Rectal smooth muscle tissue (tissue), 1 donor: Measurements from ENCODE around the gene LARP1.

Experiments
- H3K27ac ChIP-seq: one replicate; pipeline ENCODE4 v1.7.0; 2013; ENCODE audit warnings: low read depth, low read length, inconsistent platforms
- H3K27me3 ChIP-seq: one replicate; pipeline ENCODE4 v1.7.0; 2013; ENCODE audit warnings: low read length; ENCODE audit not compliant: control insufficient read depth, insufficient read depth
- H3K36me3 ChIP-seq: one replicate; pipeline ENCODE4 v1.7.0; 2013; ENCODE audit warnings: low read length; ENCODE audit not compliant: control insufficient read depth, insufficient read depth
- H3K4me1 ChIP-seq: one replicate; pipeline ENCODE4 v1.7.0; 2013; ENCODE audit warnings: low read length; ENCODE audit not compliant: control insufficient read depth, insufficient read depth
- H3K4me3 ChIP-seq: one replicate; pipeline ENCODE4 v1.7.0; 2013; ENCODE audit warnings: low read length
- H3K9ac ChIP-seq: one replicate; pipeline ENCODE4 v1.7.0; 2013; ENCODE audit warnings: low read length

Gene LARP1

DNA sequence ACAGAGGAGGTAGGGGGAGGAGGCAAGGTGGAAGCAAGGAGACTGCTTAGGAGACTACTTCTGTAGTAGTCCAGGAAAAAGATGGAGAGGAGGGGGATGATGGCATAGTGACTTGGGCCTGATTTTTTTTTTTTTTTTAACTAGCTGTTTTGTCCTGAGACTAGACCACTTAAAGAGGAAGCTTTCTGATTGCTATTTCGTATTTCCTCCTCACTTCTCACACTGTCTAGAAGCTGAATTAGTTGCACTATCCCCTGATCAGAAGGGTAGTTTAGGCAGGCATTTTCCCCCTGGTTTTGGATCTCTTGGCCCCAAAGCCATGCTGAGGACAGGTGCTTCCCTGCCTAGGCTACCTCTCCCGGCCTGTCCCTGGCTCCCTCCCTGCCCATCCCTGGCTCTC lies 14.9 kb downstream of the LARP1 start:
- Histone ChIP-seq H3K9ac (no peak overlapping the region), H3K36me3 (no peaks in the 10 kb centered on the region), H3K4me3 (no peak overlapping the region), H3K4me1 (peaks cover 7% of the 10 kb centered on the region), H3K27ac (no peak overlapping the region), H3K27me3 (no peaks in the 10 kb centered on the region)

DNA sequence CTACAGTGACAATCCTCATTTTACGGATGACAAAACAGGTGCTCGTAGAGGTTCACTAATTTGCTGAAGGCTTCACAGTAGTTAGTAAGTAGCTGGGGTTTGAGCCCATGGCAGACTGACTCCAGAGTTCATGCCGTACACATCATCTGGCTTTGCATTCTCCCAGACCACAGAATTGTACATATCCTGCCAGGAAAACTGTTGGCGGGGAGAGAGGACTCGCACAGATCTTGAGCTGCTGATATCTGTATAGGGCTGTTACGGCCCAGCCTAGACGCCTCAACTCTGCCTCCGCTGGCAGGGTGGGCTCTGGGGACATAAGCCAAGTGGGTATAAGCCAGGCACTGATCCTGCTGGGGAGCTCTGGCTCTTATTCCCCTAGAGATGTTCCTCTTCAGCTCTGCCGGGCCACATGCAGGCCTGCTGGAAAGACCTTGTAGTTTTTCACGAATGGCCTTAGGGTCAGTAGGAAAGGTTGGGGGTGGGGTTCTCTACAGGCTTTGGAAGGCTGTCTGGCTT lies 16.3 kb downstream of the LARP1 start:
- H3K27ac ChIP-seq: peak overlapping the region; percentile 57
- no peak overlapping the region for H3K4me3 ChIP-seq
- no peak overlapping the region for H3K9ac ChIP-seq
- H3K36me3 ChIP-seq: no peaks in the 10 kb centered on the region
- peaks cover 7% of the 10 kb centered on the region for H3K4me1 ChIP-seq
- H3K27me3 ChIP-seq: no peaks in the 10 kb centered on the region

DNA sequence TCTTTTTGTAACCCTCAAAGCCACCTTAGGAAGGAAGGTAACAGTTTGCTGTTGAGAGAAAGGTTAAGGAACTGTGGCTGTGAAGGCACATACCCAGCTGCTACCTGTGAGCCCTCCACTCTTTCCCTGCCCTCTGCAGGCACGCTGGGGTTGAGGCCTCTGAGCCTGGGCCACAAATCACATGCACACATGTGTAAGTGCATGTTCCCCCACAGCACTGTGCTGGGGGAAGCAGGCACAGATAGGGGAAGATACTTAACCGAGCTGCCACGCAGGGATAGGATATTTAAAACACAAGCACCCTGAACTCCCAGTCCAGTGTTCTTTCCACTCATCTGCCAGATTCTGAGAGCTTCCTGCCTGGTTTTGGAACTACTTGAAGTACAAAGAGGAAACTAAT lies 18.1 kb downstream of the LARP1 start:
- H3K27me3 ChIP-seq: no peaks in the 10 kb centered on the region
- peaks cover 5% of the 10 kb centered on the region for H3K4me1 ChIP-seq
- H3K36me3 ChIP-seq: no peaks in the 10 kb centered on the region
- no peak overlapping the region for H3K27ac ChIP-seq
- H3K9ac ChIP-seq: no peak overlapping the region
- H3K4me3 ChIP-seq: no peak overlapping the region

DNA sequence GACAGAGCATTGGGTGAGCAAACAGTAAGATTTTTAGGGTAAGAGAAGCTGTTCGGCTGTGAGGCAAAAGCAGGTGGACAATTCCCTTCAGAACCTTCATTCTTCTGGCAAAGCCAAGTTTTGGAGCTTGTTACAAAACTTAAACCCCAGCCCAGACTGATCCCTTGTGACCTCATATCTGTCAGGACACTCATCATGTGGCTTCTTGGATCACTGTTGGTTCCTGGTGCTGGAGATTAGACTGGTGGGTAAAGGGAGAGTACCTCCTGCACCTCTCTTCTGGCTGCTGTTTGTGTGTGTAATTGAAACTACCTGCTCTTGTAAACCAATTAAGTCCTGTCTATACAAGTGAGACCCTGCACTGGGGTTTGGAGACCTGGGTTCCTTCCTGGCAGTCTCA lies 21.0 kb downstream of the LARP1 start:
- Histone ChIP-seq H3K4me3 (no peak overlapping the region), H3K27ac (no peak overlapping the region), H3K9ac (no peak overlapping the region), H3K36me3 (no peaks in the 10 kb centered on the region), H3K4me1 (peaks cover 7% of the 10 kb centered on the region), H3K27me3 (no peaks in the 10 kb centered on the region)

DNA sequence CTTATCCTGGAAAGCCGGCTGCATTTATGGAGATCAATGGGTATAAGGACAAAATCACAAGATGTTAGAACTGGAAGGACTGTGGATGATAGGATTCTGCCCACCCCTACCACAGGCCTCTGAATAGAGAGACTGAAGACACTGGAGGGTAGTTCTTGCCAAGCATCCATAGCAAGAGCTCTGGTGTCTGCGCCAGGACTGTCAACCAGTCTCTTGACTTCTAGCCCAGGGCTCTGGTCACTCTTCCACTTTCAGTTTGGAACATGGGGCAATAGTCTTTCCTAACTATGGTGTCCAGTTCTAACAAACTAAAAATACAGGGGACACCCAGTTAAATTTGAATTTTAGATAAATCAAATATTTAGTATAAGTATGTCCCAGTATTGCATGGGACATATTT lies 23.4 kb downstream of the LARP1 start:
- no peak overlapping the region for H3K9ac ChIP-seq
- H3K4me1 ChIP-seq: peaks cover 17% of the 10 kb centered on the region
- no peaks in the 10 kb centered on the region for H3K27me3 ChIP-seq
- H3K27ac ChIP-seq: no peak overlapping the region
- no peak overlapping the region for H3K4me3 ChIP-seq
- no peaks in the 10 kb centered on the region for H3K36me3 ChIP-seq

DNA sequence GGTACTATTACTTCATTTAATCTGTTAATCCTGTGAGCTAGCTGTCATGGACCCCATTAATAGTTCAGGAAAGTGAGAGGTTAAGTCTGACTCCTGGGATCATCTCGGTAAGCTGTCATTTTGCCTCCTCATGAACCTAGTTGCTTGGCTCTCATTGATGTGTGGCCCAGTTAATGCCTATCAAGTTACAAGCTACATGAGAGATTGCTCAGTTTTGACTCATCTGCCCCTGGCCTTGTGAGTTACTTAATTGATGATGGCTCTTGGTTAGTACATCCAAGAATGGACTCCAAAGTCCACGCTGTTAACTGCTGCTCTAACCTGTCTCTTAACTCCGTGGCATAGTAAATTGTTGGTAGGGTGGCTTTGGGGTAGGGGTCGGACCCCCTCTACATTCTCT lies 23.9 kb downstream of the LARP1 start:
- H3K4me1 ChIP-seq: peaks cover 21% of the 10 kb centered on the region

DNA sequence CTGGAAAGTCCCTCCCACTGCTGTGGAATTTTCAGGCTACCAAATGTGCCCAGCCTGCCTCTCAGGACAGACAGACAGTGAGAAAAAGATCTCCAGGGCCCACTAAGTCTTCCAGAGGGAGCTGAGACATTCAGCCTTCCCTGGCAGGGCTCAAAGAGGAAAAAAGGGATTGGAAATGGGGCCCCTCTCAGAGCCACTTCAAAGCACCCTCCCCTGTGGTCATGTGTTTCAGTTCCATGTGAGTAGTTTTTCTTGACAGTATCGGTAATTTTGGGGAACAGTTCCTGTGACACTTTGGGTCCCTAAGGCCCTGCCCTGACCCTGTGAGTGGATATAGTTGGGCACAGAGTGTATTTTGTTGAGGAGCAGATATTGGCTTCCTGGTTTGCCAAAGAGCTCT lies 25.0 kb downstream of the LARP1 start:
- no peaks in the 10 kb centered on the region for H3K27me3 ChIP-seq
- no peaks in the 10 kb centered on the region for H3K36me3 ChIP-seq
- no peak overlapping the region for H3K4me3 ChIP-seq
- H3K4me1 ChIP-seq: peaks cover 21% of the 10 kb centered on the region
- no peak overlapping the region for H3K27ac ChIP-seq
- no peak overlapping the region for H3K9ac ChIP-seq

More for the DNA sequence above, 23.9 kb downstream of the LARP1 start:
- no peak overlapping the region for H3K27ac ChIP-seq
- H3K9ac ChIP-seq: no peak overlapping the region
- H3K4me3 ChIP-seq: no peak overlapping the region
- no peaks in the 10 kb centered on the region for H3K27me3 ChIP-seq
- no peaks in the 10 kb centered on the region for H3K36me3 ChIP-seq

DNA sequence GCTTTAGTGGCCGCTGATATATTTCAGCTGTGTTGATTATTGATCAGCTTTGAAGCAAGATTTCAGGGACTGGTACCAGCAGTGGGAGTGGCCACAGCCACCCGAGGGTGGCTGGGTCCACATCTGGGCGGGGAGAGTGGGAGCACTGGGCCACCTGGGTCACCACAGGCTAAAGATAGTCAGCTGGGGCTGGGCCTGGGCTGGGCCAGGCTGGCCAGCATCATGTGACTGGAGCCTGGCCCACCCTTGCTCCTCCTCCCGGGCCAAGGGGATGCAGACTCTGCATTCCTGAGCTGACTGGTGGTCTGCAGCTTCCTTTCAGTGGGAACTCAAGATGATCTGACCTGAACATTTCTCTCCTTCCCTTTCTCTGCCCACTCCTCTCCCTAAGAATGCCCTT lies 27.1 kb downstream of the LARP1 start:
- H3K36me3 ChIP-seq: no peaks in the 10 kb centered on the region
- H3K9ac ChIP-seq: peak overlapping the region; percentile 22
- no peak overlapping the region for H3K27ac ChIP-seq
- H3K27me3 ChIP-seq: no peaks in the 10 kb centered on the region
- H3K4me3 ChIP-seq: no peak overlapping the region
- peaks cover 21% of the 10 kb centered on the region for H3K4me1 ChIP-seq

DNA sequence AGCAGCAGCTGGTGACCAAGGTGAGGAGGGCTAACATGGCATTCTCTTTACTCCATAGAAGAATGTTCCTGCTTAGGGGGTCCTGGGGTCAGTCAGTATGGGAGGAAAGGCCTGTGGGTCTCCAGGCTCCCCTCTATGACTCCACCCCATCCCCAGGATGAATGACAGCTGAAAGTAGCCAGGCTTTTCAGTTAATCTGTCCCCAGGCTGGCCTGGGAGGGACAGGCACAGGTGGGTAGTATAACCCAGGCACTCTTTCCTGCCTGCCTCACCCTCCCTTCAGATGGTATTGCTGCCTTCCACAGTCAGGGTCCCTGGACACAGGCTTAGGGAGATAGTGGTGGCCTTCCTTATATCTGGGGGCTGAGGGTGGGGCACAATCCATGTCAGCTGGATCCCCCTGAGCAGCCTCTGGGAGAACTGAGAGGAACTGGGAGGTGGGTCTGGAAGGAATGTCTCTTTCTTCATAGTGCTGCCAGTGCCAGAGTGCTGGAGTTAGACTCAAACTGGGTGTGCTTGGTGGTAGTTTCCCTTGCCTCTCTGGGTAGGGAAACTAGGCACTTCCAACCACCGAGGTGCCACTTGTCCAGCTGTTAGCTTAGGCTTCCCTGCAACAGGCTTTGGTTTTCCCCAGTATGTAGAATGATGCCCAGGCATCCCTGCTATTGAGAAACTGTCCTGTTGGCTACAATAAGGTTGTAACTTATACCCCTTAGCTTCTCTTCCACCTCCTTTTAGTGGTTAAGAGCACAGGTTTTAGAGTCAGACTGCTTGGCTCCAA lies 27.8 kb downstream of the LARP1 start:
- peaks cover 27% of the 10 kb centered on the region for H3K4me1 ChIP-seq
- no peaks in the 10 kb centered on the region for H3K27me3 ChIP-seq
- H3K9ac ChIP-seq: no peak overlapping the region
- no peak overlapping the region for H3K27ac ChIP-seq
- H3K36me3 ChIP-seq: no peaks in the 10 kb centered on the region
- peak overlapping the region; percentile 1 for H3K4me3 ChIP-seq

DNA sequence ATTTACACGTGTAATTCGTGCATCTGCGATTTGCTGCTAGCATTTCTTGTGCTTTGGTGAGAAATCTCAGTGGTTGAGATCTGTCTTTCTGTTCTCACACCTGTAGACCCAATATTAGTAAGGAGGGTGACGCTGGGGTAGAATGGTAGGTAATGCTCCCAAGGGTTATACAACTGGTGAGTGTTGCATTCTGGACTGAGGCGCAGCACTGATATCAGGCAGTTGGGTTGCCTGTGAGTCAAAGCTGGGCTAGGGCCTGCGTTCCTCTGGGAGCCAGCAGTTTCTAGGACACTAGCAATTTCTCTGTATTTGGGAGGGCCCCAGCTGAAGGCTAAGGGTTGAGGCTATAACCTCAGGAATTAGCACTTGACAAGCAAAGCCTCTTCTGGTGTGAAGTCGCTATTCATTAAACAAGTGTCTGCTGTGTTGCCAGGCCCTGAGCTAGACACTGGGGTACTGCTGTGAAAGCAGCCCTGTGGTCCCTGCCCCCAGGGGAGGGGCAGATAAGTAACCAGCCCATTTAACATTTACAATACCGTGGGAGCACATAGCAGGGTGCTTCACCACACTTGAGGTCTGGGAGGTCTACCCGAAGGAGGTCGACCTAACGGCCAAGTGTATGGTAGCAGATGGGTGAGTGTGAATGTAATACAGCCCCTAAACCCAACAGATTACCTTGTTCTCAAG lies 28.7 kb downstream of the LARP1 start:
- no peak overlapping the region for H3K9ac ChIP-seq
- no peaks in the 10 kb centered on the region for H3K27me3 ChIP-seq
- H3K27ac ChIP-seq: peak overlapping the region; percentile 11
- peaks cover 28% of the 10 kb centered on the region for H3K4me1 ChIP-seq
- no peaks in the 10 kb centered on the region for H3K36me3 ChIP-seq
- no peak overlapping the region for H3K4me3 ChIP-seq

DNA sequence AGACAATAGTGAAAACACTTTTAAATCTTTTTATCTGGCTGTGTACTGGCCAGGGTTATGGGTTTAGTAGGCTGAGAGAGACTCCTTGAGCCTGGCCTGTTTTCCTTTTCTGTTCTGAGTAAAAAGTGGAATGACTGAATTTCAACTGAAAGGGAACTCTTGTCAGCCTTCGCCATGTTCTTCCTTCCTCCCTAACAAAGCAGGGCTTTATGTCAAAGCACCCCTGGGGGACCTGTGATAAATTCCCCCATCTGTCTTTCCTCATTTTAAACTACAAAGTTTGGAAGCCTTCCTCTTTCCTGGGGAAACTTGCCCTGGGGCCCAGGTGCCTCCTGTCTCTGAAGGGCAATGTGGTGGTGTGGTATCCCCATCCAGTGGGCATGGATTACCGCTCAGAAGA lies 29.7 kb downstream of the LARP1 start:
- no peaks in the 10 kb centered on the region for H3K27me3 ChIP-seq
- no peak overlapping the region for H3K4me3 ChIP-seq
- H3K4me1 ChIP-seq: peaks cover 25% of the 10 kb centered on the region

DNA sequence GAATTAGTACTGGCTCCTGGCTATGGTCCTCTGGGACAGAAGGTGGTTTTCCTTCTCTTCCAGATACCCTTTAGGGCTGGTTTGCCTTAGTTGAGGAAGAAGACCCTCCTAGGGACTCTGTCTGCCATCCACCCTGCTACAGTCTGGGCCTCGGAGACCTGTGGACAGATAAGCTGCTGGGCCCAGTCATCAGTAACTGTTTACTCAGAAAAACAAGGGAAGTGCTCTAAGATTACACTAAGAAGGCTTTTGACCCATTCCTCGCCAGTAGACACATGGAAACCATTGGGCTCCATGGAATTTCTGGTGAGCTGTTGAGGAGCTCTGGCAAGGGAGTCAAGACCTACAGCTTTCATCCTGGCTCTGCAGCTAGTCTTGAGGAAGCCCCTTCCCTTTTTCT lies 31.2 kb downstream of the LARP1 start:
- H3K4me3 ChIP-seq: no peak overlapping the region
- no peaks in the 10 kb centered on the region for H3K27me3 ChIP-seq
- H3K4me1 ChIP-seq: peaks cover 25% of the 10 kb centered on the region
- H3K9ac ChIP-seq: no peak overlapping the region
- H3K27ac ChIP-seq: no peak overlapping the region
- H3K36me3 ChIP-seq: peaks cover 4% of the 10 kb centered on the region

More for the DNA sequence above, 29.7 kb downstream of the LARP1 start:
- H3K36me3 ChIP-seq: no peaks in the 10 kb centered on the region
- H3K27ac ChIP-seq: no peak overlapping the region
- H3K9ac ChIP-seq: no peak overlapping the region
